Measurements from ENCODE around the gene TAS2R1.

GRCh38 chr5:9653061-9653460, 22.9 kb upstream of the TAS2R1 start:
- TF ChIP-seq CTCF (IDR thresholded peaks at IDR 0.05) (no peak), POLR2A (IDR thresholded peaks at IDR 0.05) (no peak), POLR2AphosphoS5 (IDR thresholded peaks at IDR 0.05; ENCODE audit: insufficient read depth in 1 of 2, low read depth in 1 of 2) (no peak)

All from vagina (tissue), 2 donors.